Panc1 (cell line): ENCODE data around the gene MMP3. TPM values are rescaled to one million over a fixed set of nuclear protein-coding genes. Genes with fewer than 3 reads are reported as not detected.

Experiments used
- ATAC-seq: fragments of 200-7000 bp; cut with Tn5 transposase; 2 replicates; pipeline ENCODE4 v1.9.1; 2020; ENCODE audit warnings: mild to moderate bottlenecking, moderate library complexity
- BruUV-seq: library from RNA; stranded (reverse); fragments of 400-500 nt; replicated peaks from 2 replicates; lab custom pipeline; 2021; lab: Mats Ljungman, UMichigan
- CTCF ChIA-PET: fragments of 300-600 bp; sonication (Branson Sonifier 250); formaldehyde crosslinking; loops from one replicate; lab custom pipeline; 2022; ENCODE audit warnings: antibody characterized with exemption; lab: Charles Lee
- POLR2A ChIA-PET: fragments of 300-600 bp; sonication (Branson Sonifier 250); formaldehyde crosslinking; loops from one replicate; lab custom pipeline; 2022; ENCODE audit warnings: antibody characterized with exemption; lab: Charles Lee
- DNase-seq: peaks from one replicate; pipeline ENCODE4 v3.0.0-alpha.2; 2010; ENCODE audit warnings: low read depth, low spot score
- H3K27ac ChIP-seq: 2 replicates; pipeline ENCODE4 v1.5.1; 2011; ENCODE audit warnings: mild to moderate bottlenecking, low read length, inconsistent platforms
- H3K27me3 ChIP-seq: fragments of 200-500 bp; sonication (Bioruptor generic); 2 replicates; pipeline ENCODE4 v1.6.0; 2014; ENCODE audit warnings: low read length, inconsistent platforms; ENCODE audit not compliant: control insufficient read depth, insufficient read depth
- H3K36me3 ChIP-seq: fragments of 200-500 bp; sonication (Bioruptor generic); 2 replicates; pipeline ENCODE4 v1.5.1; 2014; ENCODE audit warnings: inconsistent platforms, mild to moderate bottlenecking, low read length, moderate library complexity; ENCODE audit not compliant: control insufficient read depth, insufficient read depth
- H3K4me1 ChIP-seq: 2 replicates; pipeline ENCODE4 v1.5.1; 2011; ENCODE audit warnings: inconsistent platforms, mild to moderate bottlenecking, low read length, moderate library complexity; ENCODE audit not compliant: control insufficient read depth, insufficient read depth
- H3K4me3 ChIP-seq, 2 experiments: 2 replicates each; pipeline ENCODE4 v1.5.1; 2011 to 2012; ENCODE audit warnings: low read depth in 2 of 2, low read length in 2 of 2, mild to moderate bottlenecking in 2 of 2, inconsistent platforms in 1 of 2, moderate library complexity in 1 of 2
- H3K9me3 ChIP-seq: fragments of 200-500 bp; sonication (Bioruptor generic); 2 replicates; pipeline ENCODE4 v1.5.1; 2014; ENCODE audit warnings: low read depth, mild to moderate bottlenecking, inconsistent platforms, low read length, moderate library complexity; ENCODE audit not compliant: control insufficient read depth, insufficient read depth
- POLR2AphosphoS5 ChIP-seq: IDR thresholded peaks from 2 replicates; pipeline ENCODE4 v1.6.1; 2012; ENCODE audit warnings: mild to moderate bottlenecking, low read depth, low read length, moderate library complexity
- SIN3A ChIP-seq: IDR thresholded peaks from 2 replicates; pipeline ENCODE4 v1.6.1; 2012; ENCODE audit warnings: low read depth, mild to moderate bottlenecking, low read length, moderate library complexity, borderline replicate concordance; ENCODE audit not compliant: insufficient read depth
- TCF7L2 ChIP-seq: IDR thresholded peaks from 2 replicates; pipeline ENCODE4 v1.6.1; 2011; ENCODE audit warnings: mild to moderate bottlenecking, low read depth, low read length, inconsistent platforms
- in situ Hi-C: cut with HindIII; loops from 2 replicates; pipeline ENCODE4 v1.10.0; 2016; ENCODE audit warnings: low sequenced_read_pairs, low pct_unique_long_range_greater_than_20kb
- intact Hi-C: fragments of 100-400 bp; cut with micrococcal nuclease; formaldehyde crosslinking; loops from one replicate; pipeline ENCODE4 v1.10.0; 2022; ENCODE audit not compliant: unreplicated experiment
- total RNA-seq: library from RNA; stranded (reverse); gene quantifications from one replicate; pipeline ENCODE4 v1.2.1, GENCODE V29; 2021; ENCODE audit not compliant: unreplicated experiment
- TF ChIP-seq, protein P1 (sequence below): fragments of 450-650 bp; IDR thresholded peaks from 2 replicates; pipeline ENCODE4 v1.5.1; 2017; ENCODE audit warnings: mild to moderate bottlenecking
- TF ChIP-seq, protein P2 (sequence below), 2 experiments: IDR thresholded peaks; 2 replicates each; pipeline ENCODE4 v1.6.1; 2011 to 2012; ENCODE audit warnings: low read depth in 2 of 2, control low read depth in 1 of 2, low read length in 1 of 2, mild to moderate bottlenecking in 1 of 2, moderate library complexity in 1 of 2; ENCODE audit not compliant: insufficient read depth in 1 of 2

Gene MMP3
- total RNA-seq, 1 experiment from 2014 or later, result not detected

DNA sequence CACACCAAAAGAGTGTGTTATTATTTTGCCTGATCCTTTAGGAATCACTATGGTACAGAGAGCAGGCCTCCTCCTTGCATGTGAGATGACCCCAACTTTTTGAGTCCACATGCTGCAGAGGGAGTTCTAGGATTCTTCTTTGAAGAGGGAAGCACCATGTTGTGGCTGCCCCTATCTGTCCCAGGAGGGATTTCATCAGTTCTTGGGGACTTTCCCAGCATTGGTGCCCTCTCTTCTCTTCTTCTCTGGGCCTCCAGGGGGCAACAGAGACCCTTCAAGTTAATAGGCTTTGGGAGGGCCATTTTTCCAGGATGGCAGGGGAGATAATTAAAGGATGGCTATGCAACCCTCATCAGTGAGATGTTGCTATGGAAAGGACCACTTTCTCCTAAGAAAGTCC lies 49.0 kb downstream of the MMP3 start:
- Histone ChIP-seq H3K9me3 (no peaks in the 10 kb centered on the region), H3K4me1 (no peaks in the 10 kb centered on the region), H3K27ac (no peak overlapping the region), H3K36me3 (no peaks in the 10 kb centered on the region), H3K4me3 (no peak overlapping the region), H3K27me3 (peaks cover 6% of the 10 kb centered on the region; the same call in 1 of the 2 replicates)
- POLR2A ChIA-PET, result no interaction called here
- BruUV-seq, result no TSS peak
- TF ChIP-seq, protein P1, sequence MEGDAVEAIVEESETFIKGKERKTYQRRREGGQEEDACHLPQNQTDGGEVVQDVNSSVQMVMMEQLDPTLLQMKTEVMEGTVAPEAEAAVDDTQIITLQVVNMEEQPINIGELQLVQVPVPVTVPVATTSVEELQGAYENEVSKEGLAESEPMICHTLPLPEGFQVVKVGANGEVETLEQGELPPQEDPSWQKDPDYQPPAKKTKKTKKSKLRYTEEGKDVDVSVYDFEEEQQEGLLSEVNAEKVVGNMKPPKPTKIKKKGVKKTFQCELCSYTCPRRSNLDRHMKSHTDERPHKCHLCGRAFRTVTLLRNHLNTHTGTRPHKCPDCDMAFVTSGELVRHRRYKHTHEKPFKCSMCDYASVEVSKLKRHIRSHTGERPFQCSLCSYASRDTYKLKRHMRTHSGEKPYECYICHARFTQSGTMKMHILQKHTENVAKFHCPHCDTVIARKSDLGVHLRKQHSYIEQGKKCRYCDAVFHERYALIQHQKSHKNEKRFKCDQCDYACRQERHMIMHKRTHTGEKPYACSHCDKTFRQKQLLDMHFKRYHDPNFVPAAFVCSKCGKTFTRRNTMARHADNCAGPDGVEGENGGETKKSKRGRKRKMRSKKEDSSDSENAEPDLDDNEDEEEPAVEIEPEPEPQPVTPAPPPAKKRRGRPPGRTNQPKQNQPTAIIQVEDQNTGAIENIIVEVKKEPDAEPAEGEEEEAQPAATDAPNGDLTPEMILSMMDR, result peak; percentile 68
- no peak for TF ChIP-seq TCF7L2
- no peak for TF ChIP-seq POLR2AphosphoS5
- no peak for TF ChIP-seq SIN3A
- TF ChIP-seq, protein P2, sequence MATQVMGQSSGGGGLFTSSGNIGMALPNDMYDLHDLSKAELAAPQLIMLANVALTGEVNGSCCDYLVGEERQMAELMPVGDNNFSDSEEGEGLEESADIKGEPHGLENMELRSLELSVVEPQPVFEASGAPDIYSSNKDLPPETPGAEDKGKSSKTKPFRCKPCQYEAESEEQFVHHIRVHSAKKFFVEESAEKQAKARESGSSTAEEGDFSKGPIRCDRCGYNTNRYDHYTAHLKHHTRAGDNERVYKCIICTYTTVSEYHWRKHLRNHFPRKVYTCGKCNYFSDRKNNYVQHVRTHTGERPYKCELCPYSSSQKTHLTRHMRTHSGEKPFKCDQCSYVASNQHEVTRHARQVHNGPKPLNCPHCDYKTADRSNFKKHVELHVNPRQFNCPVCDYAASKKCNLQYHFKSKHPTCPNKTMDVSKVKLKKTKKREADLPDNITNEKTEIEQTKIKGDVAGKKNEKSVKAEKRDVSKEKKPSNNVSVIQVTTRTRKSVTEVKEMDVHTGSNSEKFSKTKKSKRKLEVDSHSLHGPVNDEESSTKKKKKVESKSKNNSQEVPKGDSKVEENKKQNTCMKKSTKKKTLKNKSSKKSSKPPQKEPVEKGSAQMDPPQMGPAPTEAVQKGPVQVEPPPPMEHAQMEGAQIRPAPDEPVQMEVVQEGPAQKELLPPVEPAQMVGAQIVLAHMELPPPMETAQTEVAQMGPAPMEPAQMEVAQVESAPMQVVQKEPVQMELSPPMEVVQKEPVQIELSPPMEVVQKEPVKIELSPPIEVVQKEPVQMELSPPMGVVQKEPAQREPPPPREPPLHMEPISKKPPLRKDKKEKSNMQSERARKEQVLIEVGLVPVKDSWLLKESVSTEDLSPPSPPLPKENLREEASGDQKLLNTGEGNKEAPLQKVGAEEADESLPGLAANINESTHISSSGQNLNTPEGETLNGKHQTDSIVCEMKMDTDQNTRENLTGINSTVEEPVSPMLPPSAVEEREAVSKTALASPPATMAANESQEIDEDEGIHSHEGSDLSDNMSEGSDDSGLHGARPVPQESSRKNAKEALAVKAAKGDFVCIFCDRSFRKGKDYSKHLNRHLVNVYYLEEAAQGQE (IDR thresholded peaks at IDR 0.05; ENCODE audit: insufficient read depth in 1 of 2, low read depth in 2 of 2, low read length in 1 of 2), result no peak
- DNase-seq, result no peak
- in situ Hi-C loops (no loop called here), intact Hi-C loops (no loop called here)
- peak; percentile 73; the same call in 1 of the 2 replicates for ATAC-seq
- CTCF ChIA-PET, result no interaction called here

DNA sequence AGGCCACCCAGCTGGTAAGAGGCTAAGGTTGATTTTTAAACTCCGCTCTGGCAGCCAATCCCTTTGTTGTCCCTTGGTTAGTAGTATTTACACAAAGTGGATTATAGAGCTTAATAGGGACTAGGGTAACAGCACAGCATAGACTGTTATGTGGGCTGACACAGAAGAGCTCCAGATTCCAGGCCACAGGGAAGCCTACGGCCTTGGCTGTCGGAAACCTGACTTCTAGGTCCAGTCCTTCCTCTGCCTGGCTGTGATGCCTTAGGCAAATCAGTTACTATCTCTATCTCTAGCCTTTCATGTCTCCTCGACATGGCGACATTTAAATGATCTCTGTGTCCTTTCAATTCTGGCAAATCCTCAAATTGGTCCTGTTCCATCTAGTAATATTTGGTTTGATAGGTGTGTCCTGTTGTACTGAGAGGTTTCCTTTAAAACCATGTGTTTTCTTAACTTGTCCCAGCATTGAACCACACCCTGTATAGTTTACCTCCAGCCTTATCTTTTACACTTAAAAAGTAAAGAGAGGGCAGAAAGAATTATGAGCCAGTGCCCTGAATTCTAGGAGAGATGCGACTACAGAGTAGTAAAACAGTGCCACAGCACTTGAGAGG lies 49.6 kb downstream of the MMP3 start:
- no TSS peak for BruUV-seq
- ATAC-seq, result no peak
- Histone ChIP-seq H3K27me3 (peaks cover 6% of the 10 kb centered on the region; the same call in 1 of the 2 replicates), H3K9me3 (no peaks in the 10 kb centered on the region), H3K36me3 (no peaks in the 10 kb centered on the region), H3K27ac (no peak overlapping the region), H3K4me1 (no peaks in the 10 kb centered on the region), H3K4me3 (no peak overlapping the region)
- ChIA-PET POLR2A (no interaction called here), CTCF (no interaction called here)
- no peak for DNase-seq
- in situ Hi-C loops (no loop called here), intact Hi-C loops (no loop called here)
- no peak for TF ChIP-seq SIN3A
- TF ChIP-seq, protein P2 (IDR thresholded peaks at IDR 0.05; ENCODE audit: insufficient read depth in 1 of 2, low read depth in 2 of 2, low read length in 1 of 2), result no peak
- TF ChIP-seq POLR2AphosphoS5, result no peak
- TF ChIP-seq, protein P1, result no peak
- no peak for TF ChIP-seq TCF7L2
